Measurements from ENCODE around the gene QRICH1. TPM values are rescaled to one million over a fixed set of nuclear protein-coding genes. Genes with fewer than 3 reads are reported as not detected.

Gene QRICH1
- total and polyA plus RNA-seq, 10 of the 15 experiments (the other 5 are each of a cell fraction or from before 2014, with no cell fraction given) = 22.2 to 116 (median 81.4) TPM

- peak in 1 of 2 experiments; percentile 44; a peak in 2 of 4 replicates for TF ChIP-seq BHLHE40 (IDR thresholded peaks at IDR 0.05; ENCODE audit: borderline replicate concordance in 1 of 2, low read depth in 2 of 2, low read length in 1 of 2)
- no peak for TF ChIP-seq IRF5 (IDR thresholded peaks at IDR 0.05; ENCODE audit: borderline replicate concordance)
- 0 out of 3 replicates have a peak, but pooled peaks have one; percentile 1 for TF ChIP-seq POU2F2 (IDR thresholded peaks at IDR 0.05; ENCODE audit: borderline replicate concordance, low read depth, low read length)
- no peak for TF ChIP-seq MEF2A (IDR thresholded peaks at IDR 0.05; ENCODE audit: insufficient read depth, low read depth, low read length)
- no peak for TF ChIP-seq ZNF24 (IDR thresholded peaks at IDR 0.05)
- TF ChIP-seq TBL1XR1 (IDR thresholded peaks at IDR 0.05; ENCODE audit: low read depth, low read length) = no peak
- no peak for TF ChIP-seq KAT2A (conservative IDR thresholded peaks at IDR 0.05; ENCODE audit: control insufficient read depth, low read depth, low read length)
- TF ChIP-seq CBX3 (IDR thresholded peaks at IDR 0.05; ENCODE audit: borderline replicate concordance, low read depth) = no peak
- no peak for TF ChIP-seq ZZZ3 (IDR thresholded peaks at IDR 0.05; ENCODE audit: control insufficient read depth, insufficient read length, low read depth)
- TF ChIP-seq PML (IDR thresholded peaks at IDR 0.05; ENCODE audit: low read length) = no peak
- TF ChIP-seq NR2F1 (conservative IDR thresholded peaks at IDR 0.05) = peak; percentile 50; the same call in 1 of the 2 replicates
- no peak for TF ChIP-seq DPF2 (IDR thresholded peaks at IDR 0.05)
- TF ChIP-seq SKIL (IDR thresholded peaks at IDR 0.05; ENCODE audit: low read depth, poor library complexity, severe bottlenecking) = no peak
- TF ChIP-seq BACH1 (IDR thresholded peaks at IDR 0.05; ENCODE audit: borderline replicate concordance) = 0 out of 2 replicates have a peak, but pooled peaks have one; percentile 49
- 0 out of 2 replicates have a peak, but pooled peaks have one; percentile 26 for TF ChIP-seq ZNF207 (IDR thresholded peaks at IDR 0.05; ENCODE audit: borderline replicate concordance)
- no peak for TF ChIP-seq RFX5 (IDR thresholded peaks at IDR 0.05; ENCODE audit: low read depth, low read length)
- no peak for TF ChIP-seq STAT1 (conservative IDR thresholded peaks at IDR 0.05)
- TF ChIP-seq SIX5 (IDR thresholded peaks at IDR 0.05; ENCODE audit: low read depth, low read length, severe bottlenecking) = no peak
- 0 out of 2 replicates have a peak, but pooled peaks have one; percentile 30 for TF ChIP-seq ZNF687 (IDR thresholded peaks at IDR 0.05)
- no peak for TF ChIP-seq POLR2AphosphoS5 (IDR thresholded peaks at IDR 0.05; ENCODE audit: low read length)
- TF ChIP-seq MYB (IDR thresholded peaks at IDR 0.05; ENCODE audit: borderline replicate concordance, low read depth, low read length) = no peak
Measured at GRCh38 chr3:49017971-49018706, 75.7 kb downstream of the QRICH1 start, which contains the start of gene DALRD3 (continued).
